Neural progenitor cell (in vitro differentiated cells): ENCODE results near the gene FCRL2.

Source experiments
- CTCF ChIP-seq: fragments of 200-600 bp; sonication (generic); IDR thresholded peaks from 2 replicates; pipeline ENCODE4 v1.5.1; 2017; ENCODE audit warnings: antibody characterized with exemption, mild to moderate bottlenecking
- EZH2 ChIP-seq: fragments of 200-600 bp; sonication (generic); IDR thresholded peaks from 2 replicates; pipeline ENCODE4 v1.6.1; 2017; ENCODE audit warnings: antibody characterized with exemption, mild to moderate bottlenecking, moderate library complexity
- EZH2phosphoT487 ChIP-seq: fragments of 200-600 bp; sonication (generic); IDR thresholded peaks from 2 replicates; pipeline ENCODE4 v1.6.1; 2017; ENCODE audit warnings: antibody characterized with exemption

GRCh38 chr1:157725221-157725577, 51.7 kb downstream of the FCRL2 start:
- TF ChIP-seq CTCF (no peak), EZH2phosphoT487 (no peak), EZH2 (no peak)
